ENCODE measurements around the gene AMACR. TPM values are rescaled to one million over a fixed set of nuclear protein-coding genes. Genes with fewer than 3 reads are reported as not detected.

Gene AMACR
- total and polyA plus RNA-seq, 9 of the 15 experiments (the other 6 are each of a cell fraction or from before 2014, with no cell fraction given), result 0.72 to 4.6 (median 4.0) TPM

DNA sequence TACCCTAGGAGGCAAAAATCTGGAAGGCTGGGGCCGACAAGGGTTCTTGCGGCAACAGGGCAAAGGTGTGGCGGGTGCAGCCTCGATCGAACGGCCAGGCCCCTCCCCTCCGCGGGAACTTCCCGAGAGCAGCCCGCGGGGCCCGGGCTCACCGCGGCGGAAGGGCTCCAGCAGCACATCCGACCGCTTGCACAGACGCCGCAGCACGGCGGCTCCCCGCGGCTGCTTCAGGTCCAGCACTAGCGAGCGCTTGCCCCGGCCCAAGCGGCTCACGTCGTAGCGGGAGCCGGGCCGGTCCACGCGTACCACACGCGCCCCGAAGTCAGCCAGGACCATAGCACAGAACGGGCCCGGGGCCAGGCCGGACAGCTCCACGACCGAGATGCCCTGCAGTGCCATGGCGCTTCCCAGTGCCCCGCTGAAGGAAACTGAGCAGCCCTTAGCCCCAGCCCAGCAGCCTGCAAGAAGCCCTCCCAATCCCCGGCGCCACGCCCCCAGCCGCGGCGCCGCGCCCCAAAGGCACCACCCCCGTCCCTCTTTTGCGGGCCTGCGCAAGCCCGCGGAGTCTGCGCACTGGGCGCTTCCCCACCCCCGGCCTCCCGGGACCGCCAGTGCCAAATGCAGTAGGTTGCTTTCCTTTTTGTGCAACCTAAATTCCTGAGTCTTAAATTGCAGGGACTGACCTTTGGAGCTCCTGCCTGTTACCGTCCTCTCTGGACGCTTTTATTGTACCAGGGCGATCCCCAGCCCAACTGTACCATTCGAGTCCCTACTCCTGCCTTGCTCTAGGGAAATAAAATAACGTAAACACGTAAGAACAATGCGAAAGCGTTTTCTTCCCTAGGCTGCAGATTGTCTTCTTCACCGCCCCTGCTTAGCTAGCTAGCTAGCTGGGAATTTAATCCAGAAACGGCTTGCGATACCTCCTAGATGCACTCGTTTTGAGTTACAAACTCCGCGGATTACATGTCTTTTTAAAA is at the start of gene AMACR (continued):
- TF ChIP-seq PYGO2 (tag; IDR thresholded peaks at IDR 0.05) (no peak), ZNF668 (CRISPR knock-in tag; IDR thresholded peaks at IDR 0.05) (no peak), PML (IDR thresholded peaks at IDR 0.05; ENCODE audit: low read length) (0 out of 2 replicates have a peak, but pooled peaks have one; percentile 15), YBX1 (IDR thresholded peaks at IDR 0.05) (no peak), NEUROD1 (IDR thresholded peaks at IDR 0.05; ENCODE audit: borderline replicate concordance, low read depth, low read length, partially characterized antibody) (no peak), MCM3 (IDR thresholded peaks at IDR 0.05) (no peak), GABPB1 (CRISPR knock-in tag; IDR thresholded peaks at IDR 0.05) (peak; percentile 80), ZNF146 (CRISPR knock-in tag; IDR thresholded peaks at IDR 0.05; ENCODE audit: unreplicated experiment) (no peak), SIN3A (IDR thresholded peaks at IDR 0.05; ENCODE audit: borderline replicate concordance in 2 of 2, control insufficient read depth in 1 of 2, low read depth in 2 of 2, low read length in 2 of 2) (peak; percentile 8 to 40; a peak in 2 of 4 replicates), ZNF124 (CRISPR knock-in tag; IDR thresholded peaks at IDR 0.05) (no peak), BRCA1 (IDR thresholded peaks at IDR 0.05) (no peak), BRCA1 (CRISPR knock-in tag; IDR thresholded peaks at IDR 0.05) (no peak), HOXB6 (CRISPR knock-in tag; IDR thresholded peaks at IDR 0.05; ENCODE audit: borderline replicate concordance) (no peak), ZNF764 (CRISPR knock-in tag; IDR thresholded peaks at IDR 0.05; ENCODE audit: low read depth) (no peak; the same call in 1 of the 2 replicates), RBFOX2 (IDR thresholded peaks at IDR 0.05; ENCODE audit: low read depth, low read length) (peak; percentile 91), POLR2G (IDR thresholded peaks at IDR 0.05; ENCODE audit: low read depth, low read length) (peak; percentile 95), MEIS2 (IDR thresholded peaks at IDR 0.05; ENCODE audit: partially characterized antibody) (peak; percentile 92)
- TF ChIP-seq, protein P1, sequence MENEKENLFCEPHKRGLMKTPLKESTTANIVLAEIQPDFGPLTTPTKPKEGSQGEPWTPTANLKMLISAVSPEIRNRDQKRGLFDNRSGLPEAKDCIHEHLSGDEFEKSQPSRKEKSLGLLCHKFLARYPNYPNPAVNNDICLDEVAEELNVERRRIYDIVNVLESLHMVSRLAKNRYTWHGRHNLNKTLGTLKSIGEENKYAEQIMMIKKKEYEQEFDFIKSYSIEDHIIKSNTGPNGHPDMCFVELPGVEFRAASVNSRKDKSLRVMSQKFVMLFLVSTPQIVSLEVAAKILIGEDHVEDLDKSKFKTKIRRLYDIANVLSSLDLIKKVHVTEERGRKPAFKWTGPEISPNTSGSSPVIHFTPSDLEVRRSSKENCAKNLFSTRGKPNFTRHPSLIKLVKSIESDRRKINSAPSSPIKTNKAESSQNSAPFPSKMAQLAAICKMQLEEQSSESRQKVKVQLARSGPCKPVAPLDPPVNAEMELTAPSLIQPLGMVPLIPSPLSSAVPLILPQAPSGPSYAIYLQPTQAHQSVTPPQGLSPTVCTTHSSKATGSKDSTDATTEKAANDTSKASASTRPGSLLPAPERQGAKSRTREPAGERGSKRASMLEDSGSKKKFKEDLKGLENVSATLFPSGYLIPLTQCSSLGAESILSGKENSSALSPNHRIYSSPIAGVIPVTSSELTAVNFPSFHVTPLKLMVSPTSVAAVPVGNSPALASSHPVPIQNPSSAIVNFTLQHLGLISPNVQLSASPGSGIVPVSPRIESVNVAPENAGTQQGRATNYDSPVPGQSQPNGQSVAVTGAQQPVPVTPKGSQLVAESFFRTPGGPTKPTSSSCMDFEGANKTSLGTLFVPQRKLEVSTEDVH (IDR thresholded peaks at IDR 0.05; ENCODE audit: low read depth, partially characterized antibody), result no peak
- TF ChIP-seq, protein P2, sequence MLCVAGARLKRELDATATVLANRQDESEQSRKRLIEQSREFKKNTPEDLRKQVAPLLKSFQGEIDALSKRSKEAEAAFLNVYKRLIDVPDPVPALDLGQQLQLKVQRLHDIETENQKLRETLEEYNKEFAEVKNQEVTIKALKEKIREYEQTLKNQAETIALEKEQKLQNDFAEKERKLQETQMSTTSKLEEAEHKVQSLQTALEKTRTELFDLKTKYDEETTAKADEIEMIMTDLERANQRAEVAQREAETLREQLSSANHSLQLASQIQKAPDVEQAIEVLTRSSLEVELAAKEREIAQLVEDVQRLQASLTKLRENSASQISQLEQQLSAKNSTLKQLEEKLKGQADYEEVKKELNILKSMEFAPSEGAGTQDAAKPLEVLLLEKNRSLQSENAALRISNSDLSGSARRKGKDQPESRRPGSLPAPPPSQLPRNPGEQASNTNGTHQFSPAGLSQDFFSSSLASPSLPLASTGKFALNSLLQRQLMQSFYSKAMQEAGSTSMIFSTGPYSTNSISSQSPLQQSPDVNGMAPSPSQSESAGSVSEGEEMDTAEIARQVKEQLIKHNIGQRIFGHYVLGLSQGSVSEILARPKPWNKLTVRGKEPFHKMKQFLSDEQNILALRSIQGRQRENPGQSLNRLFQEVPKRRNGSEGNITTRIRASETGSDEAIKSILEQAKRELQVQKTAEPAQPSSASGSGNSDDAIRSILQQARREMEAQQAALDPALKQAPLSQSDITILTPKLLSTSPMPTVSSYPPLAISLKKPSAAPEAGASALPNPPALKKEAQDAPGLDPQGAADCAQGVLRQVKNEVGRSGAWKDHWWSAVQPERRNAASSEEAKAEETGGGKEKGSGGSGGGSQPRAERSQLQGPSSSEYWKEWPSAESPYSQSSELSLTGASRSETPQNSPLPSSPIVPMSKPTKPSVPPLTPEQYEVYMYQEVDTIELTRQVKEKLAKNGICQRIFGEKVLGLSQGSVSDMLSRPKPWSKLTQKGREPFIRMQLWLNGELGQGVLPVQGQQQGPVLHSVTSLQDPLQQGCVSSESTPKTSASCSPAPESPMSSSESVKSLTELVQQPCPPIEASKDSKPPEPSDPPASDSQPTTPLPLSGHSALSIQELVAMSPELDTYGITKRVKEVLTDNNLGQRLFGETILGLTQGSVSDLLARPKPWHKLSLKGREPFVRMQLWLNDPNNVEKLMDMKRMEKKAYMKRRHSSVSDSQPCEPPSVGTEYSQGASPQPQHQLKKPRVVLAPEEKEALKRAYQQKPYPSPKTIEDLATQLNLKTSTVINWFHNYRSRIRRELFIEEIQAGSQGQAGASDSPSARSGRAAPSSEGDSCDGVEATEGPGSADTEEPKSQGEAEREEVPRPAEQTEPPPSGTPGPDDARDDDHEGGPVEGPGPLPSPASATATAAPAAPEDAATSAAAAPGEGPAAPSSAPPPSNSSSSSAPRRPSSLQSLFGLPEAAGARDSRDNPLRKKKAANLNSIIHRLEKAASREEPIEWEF (CRISPR knock-in tag; IDR thresholded peaks at IDR 0.05), result no peak
- TF ChIP-seq, protein P3, sequence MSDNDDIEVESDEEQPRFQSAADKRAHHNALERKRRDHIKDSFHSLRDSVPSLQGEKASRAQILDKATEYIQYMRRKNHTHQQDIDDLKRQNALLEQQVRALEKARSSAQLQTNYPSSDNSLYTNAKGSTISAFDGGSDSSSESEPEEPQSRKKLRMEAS (CRISPR knock-in tag; IDR thresholded peaks at IDR 0.05), result peak; percentile 83

Measured in K562 (cell line).